GM12878 (cell line): ENCODE results near the gene UTP14C. TPM values are rescaled to one million over a fixed set of nuclear protein-coding genes. Genes with fewer than 3 reads are reported as not detected.

Experiments
- ATAC-seq: fragments of 200-7000 bp; cut with Tn5 transposase; 3 replicates; pipeline ENCODE4 v1.9.1; 2020; ENCODE audit warnings: mild to moderate bottlenecking, moderate library complexity
- BruUV-seq: library from RNA; stranded (reverse); fragments of 400-500 nt; replicated peaks from 2 replicates; lab custom pipeline; 2021; lab: Mats Ljungman, UMichigan
- CTCF ChIA-PET: fragments of 300-600 bp; sonication (Branson Sonifier 250); formaldehyde crosslinking; extraction: SDS; loops from one replicate; lab custom pipeline; 2021; ENCODE audit warnings: inconsistent platforms; lab: Yijun Ruan, JAX
- POLR2A ChIA-PET: fragments of 350-600 bp; formaldehyde crosslinking; extraction: SDS; loops from one replicate; lab custom pipeline; 2021; ENCODE audit warnings: inconsistent platforms; lab: Charles Lee
- RAD21 ChIA-PET: fragments of 300-600 bp; sonication (Branson Sonifier 250); formaldehyde crosslinking; loops from one replicate; lab custom pipeline; 2023; ENCODE audit warnings: antibody characterized with exemption; ENCODE audit not compliant: unreplicated experiment; lab: Charles Lee
- SMC1A ChIA-PET: fragments of 300-600 bp; sonication (Branson Sonifier 250); formaldehyde crosslinking; loops from one replicate; lab custom pipeline; 2023; ENCODE audit not compliant: unreplicated experiment, uncharacterized antibody; lab: Charles Lee
- DNase-seq: peaks from one replicate; pipeline ENCODE4 v3.0.0-alpha.2; 2011; ENCODE audit warnings: low read depth, low spot score
- FAIRE-seq: peaks from 3 replicates; lab custom pipeline; 2011; peaks lifted over from hg19 to GRCh38; lab: Jason Lieb, UNC
- H2AFZ ChIP-seq: 2 replicates; pipeline ENCODE4 v1.6.0; 2011; ENCODE audit warnings: low read depth, low read length, control low read depth; ENCODE audit not compliant: control insufficient read depth
- H3K27ac ChIP-seq: 2 replicates; pipeline ENCODE4 v1.5.1; 2011; ENCODE audit warnings: control low read depth; ENCODE audit not compliant: control insufficient read depth, insufficient read depth
- H3K27me3 ChIP-seq, 2 experiments: replicated peaks in 1 of 2; 2 replicates each; pipeline versions ENCODE4 v1.6.0 to v1.6.1; 2011; ENCODE audit warnings: low read length in 1 of 2; ENCODE audit not compliant: control insufficient read depth in 2 of 2, insufficient read depth in 2 of 2
- H3K36me3 ChIP-seq, 2 experiments: 2 replicates each; pipeline ENCODE4 v1.5.1; 2011; ENCODE audit warnings: low read length in 1 of 2; ENCODE audit not compliant: control insufficient read depth in 2 of 2, insufficient read depth in 2 of 2
- H3K4me1 ChIP-seq: 2 replicates; pipeline ENCODE4 v1.6.1; 2011; ENCODE audit warnings: mild to moderate bottlenecking, low read length, moderate library complexity, mixed read lengths; ENCODE audit not compliant: control insufficient read depth, insufficient read depth
- H3K4me2 ChIP-seq: 2 replicates; pipeline ENCODE4 v1.6.0; 2011; ENCODE audit warnings: control low read depth; ENCODE audit not compliant: control insufficient read depth, insufficient read depth
- H3K4me3 ChIP-seq: fragments of 200-600 bp; sonication (generic); 2 replicates; pipeline ENCODE4 v1.5.1; 2016
- H3K79me2 ChIP-seq: 2 replicates; pipeline ENCODE4 v1.6.0; 2011; ENCODE audit warnings: low read length; ENCODE audit not compliant: control insufficient read depth, insufficient read depth
- H3K9ac ChIP-seq: 2 replicates; pipeline ENCODE4 v1.8.0; 2011; ENCODE audit warnings: low read length, control low read depth, mixed read lengths; ENCODE audit not compliant: control insufficient read depth, insufficient read depth
- H3K9me3 ChIP-seq: replicated peaks from 3 replicates; pipeline ENCODE4 v1.5.1; 2011; ENCODE audit warnings: mild to moderate bottlenecking, low read length; ENCODE audit not compliant: control insufficient read depth, insufficient read depth
- H4K20me1 ChIP-seq: 2 replicates; pipeline ENCODE4 v1.6.0; 2011; ENCODE audit not compliant: control insufficient read depth, insufficient read depth
- CHD4 ChIP-seq: fragments of 200-600 bp; sonication (generic); IDR thresholded peaks from 2 replicates; pipeline ENCODE4 v1.6.1; 2016; ENCODE audit warnings: mild to moderate bottlenecking
- CTCF ChIP-seq, 3 experiments: IDR thresholded peaks in 2 of 3; conservative IDR thresholded peaks in 1 of 3; 2 replicates each; pipeline ENCODE4 v1.5.1; 2011; ENCODE audit warnings: low read depth in 3 of 3, low read length in 3 of 3, mild to moderate bottlenecking in 3 of 3, control low read depth in 2 of 3, moderate library complexity in 2 of 3, inconsistent platforms in 1 of 3, mixed read lengths in 1 of 3; ENCODE audit not compliant: control insufficient read depth in 2 of 3, insufficient read depth in 1 of 3; ENCODE audit errors: extremely low read depth in 1 of 3
- ESRRA ChIP-seq: IDR thresholded peaks from 2 replicates; pipeline ENCODE4 v1.6.1; 2012; ENCODE audit warnings: mild to moderate bottlenecking, low read length, improper control_type of control experiment
- MXI1 ChIP-seq: fragments of 150-350 bp; IDR thresholded peaks from 2 replicates; pipeline ENCODE4 v1.6.1; 2011; ENCODE audit warnings: low read depth, mild to moderate bottlenecking, inconsistent platforms, low read length, improper control_type of control experiment
- TARDBP ChIP-seq: IDR thresholded peaks from 2 replicates; pipeline ENCODE4 v1.6.1; 2016; ENCODE audit warnings: borderline replicate concordance
- ZNF592 ChIP-seq: fragments of 450-650 bp; IDR thresholded peaks from 2 replicates; pipeline ENCODE4 v1.6.1; 2017; ENCODE audit warnings: mild to moderate bottlenecking, moderate library complexity
- WGBS: methylation state at CpG from one replicate; pipeline ENCODE4 v1.1.6; 2016; ENCODE audit warnings: low lambda C conversion rate; ENCODE audit not compliant: insufficient replicate concordance, insufficient coverage; ENCODE audit errors: missing lambda C conversion rate; 5-methylcytosine and 5-hydroxymethylcytosine counted together
- in situ Hi-C: fragments of 300-500 bp; cut with MboI; formaldehyde crosslinking; loops from 9 replicates; pipeline ENCODE4 v1.14.3; 2018; ENCODE audit warnings: mixed read lengths
- intact Hi-C: fragments of 100-400 bp; cut with micrococcal nuclease; formaldehyde crosslinking; loops from one replicate; pipeline ENCODE4 v1.14.2; 2022; ENCODE audit not compliant: unreplicated experiment
- polyA plus RNA-seq, 11 experiments: library from polyadenylated mRNA; depleted of rRNA in 4 of 11; unstranded in 6 of 11; stranded (reverse) in 5 of 11; fragments of >200 nt; fragmentation: Nextera tagmentation in 4 of 11; fragmentation: Illumina TruSeq in 1 of 11; extraction: Ambion mirVana in 4 of 11; extraction: Trizol in 1 of 11; gene quantifications; 1 replicate in 1 of 11; 2 replicates in 10 of 11; pipeline versions ENCODE4 v1.2.1 to v1.2.3, GENCODE V29; 2011 to 2016; ENCODE audit warnings: inconsistent platforms in 2 of 11, missing spikeins in 2 of 11, low read depth in 1 of 11
- total RNA-seq, 4 experiments: library from RNA; depleted of rRNA in 3 of 4; stranded (reverse); fragments of >200 nt in 3 of 4; fragmentation: Illumina TruSeq in 1 of 4; extraction: Trizol in 1 of 4; gene quantifications; 2 replicates each; pipeline versions ENCODE4 v1.2.1 to v1.2.3, GENCODE V29; 2013 to 2021

The UTP14C gene
- total and polyA plus RNA-seq, 10 of the 15 experiments (the other 5 are each of a cell fraction or from before 2014, with no cell fraction given): 3.4 to 11.2 (median 6.0) TPM

- no peak for TF ChIP-seq ESRRA
- TF ChIP-seq MXI1: no peak
- TF ChIP-seq TARDBP: no peak
- TF ChIP-seq CHD4: no peak
Measured at GRCh38 chr13:52025475-52026245, 1.2 kb downstream of the UTP14C start (continued).

GRCh38 chr13:52026246-52026626, 1.7 kb downstream of the UTP14C start:
- SMC1A ChIA-PET: no interaction called here
- no peak overlapping the region for H3K27ac ChIP-seq
- H3K27me3 ChIP-seq: no peaks in the 10 kb centered on the region
- H3K36me3 ChIP-seq: peaks cover 1 to 8% of the 10 kb centered on the region in 2 experiments; a peak in 3 of 4 replicates
- RAD21 ChIA-PET: no interaction called here
- H4K20me1 ChIP-seq: no peaks in the 10 kb centered on the region
- 88% methylated on average over 3 of the region's 3 CpGs for WGBS
- FAIRE-seq (peak; percentile 7), DNase-seq (no peak), ATAC-seq (peak; percentile 54)
- no peak overlapping the region for H3K4me2 ChIP-seq
- CTCF ChIA-PET: interaction anchor here (0.7 kb wide), 1 partner anchor 14 kb away, joined by 3 read pairs; the partner anchor contains the start of gene ALG11
- BruUV-seq: no TSS peak
- in situ Hi-C loops (no loop called here), intact Hi-C loops (no loop called here)
- POLR2A ChIA-PET: no interaction called here
- TF ChIP-seq CTCF (IDR thresholded peaks at IDR 0.05 in 2 of 3, conservative IDR thresholded peaks at IDR 0.05 in 1 of 3; ENCODE audit: control insufficient read depth in 2 of 3, extremely low read depth in 1 of 3, insufficient read depth in 1 of 3, low read depth in 3 of 3, low read length in 3 of 3) (peak in 1 of 3 experiments; percentile 23; a peak in 1 of 6 replicates), ZNF592 (no peak)
- H3K79me2 ChIP-seq: no peaks in the 10 kb centered on the region
- no peak overlapping the region for H2AFZ ChIP-seq
- H3K4me1 ChIP-seq: no peaks in the 10 kb centered on the region
- H3K4me3 ChIP-seq: no peak overlapping the region
- H3K9me3 ChIP-seq: no peaks in the 10 kb centered on the region
- no peak overlapping the region for H3K9ac ChIP-seq
